ENCODE results near the gene CPNE9.

Gene CPNE9, protein sequence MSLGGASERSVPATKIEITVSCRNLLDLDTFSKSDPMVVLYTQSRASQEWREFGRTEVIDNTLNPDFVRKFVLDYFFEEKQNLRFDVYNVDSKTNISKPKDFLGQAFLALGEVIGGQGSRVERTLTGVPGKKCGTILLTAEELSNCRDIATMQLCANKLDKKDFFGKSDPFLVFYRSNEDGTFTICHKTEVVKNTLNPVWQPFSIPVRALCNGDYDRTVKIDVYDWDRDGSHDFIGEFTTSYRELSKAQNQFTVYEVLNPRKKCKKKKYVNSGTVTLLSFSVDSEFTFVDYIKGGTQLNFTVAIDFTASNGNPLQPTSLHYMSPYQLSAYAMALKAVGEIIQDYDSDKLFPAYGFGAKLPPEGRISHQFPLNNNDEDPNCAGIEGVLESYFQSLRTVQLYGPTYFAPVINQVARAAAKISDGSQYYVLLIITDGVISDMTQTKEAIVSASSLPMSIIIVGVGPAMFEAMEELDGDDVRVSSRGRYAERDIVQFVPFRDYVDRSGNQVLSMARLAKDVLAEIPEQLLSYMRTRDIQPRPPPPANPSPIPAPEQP

DNA sequence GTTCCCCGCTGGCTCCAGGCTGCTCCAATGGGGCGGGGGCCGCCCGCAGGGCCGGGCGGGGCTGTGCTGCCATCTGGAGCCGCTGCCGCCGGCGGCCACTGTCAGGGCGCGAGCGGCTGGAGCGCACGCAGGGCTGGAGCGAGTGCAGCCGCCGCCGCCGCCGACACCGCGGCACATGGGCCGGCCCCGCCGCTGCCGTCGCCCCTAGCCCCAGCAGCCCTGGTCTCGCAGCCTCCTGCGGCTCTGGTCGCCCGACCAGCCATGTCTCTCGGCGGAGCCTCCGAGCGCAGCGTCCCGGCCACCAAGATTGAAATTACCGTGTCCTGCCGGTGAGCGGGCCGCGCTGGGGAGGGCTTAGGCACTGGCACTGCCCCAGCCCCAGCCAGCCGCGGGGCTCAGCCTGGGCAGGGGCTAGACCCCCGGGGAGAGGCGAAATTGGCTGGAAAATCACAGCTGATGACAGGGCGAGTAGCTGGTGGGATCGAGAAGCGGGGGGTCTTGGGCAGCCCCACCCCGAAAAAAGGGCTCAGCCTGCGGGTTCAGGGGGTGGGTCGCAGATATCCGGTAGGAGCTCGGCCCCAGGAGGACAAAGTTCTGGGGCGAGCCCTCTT is at the start of gene CPNE9:
Gene CPNE9 (plus strand): TSS at position 98 of the 611 bp plus-strand sequence. CDS start 164 bp downstream, at position 262.
- DNase-seq = peak; percentile 69

DNA sequence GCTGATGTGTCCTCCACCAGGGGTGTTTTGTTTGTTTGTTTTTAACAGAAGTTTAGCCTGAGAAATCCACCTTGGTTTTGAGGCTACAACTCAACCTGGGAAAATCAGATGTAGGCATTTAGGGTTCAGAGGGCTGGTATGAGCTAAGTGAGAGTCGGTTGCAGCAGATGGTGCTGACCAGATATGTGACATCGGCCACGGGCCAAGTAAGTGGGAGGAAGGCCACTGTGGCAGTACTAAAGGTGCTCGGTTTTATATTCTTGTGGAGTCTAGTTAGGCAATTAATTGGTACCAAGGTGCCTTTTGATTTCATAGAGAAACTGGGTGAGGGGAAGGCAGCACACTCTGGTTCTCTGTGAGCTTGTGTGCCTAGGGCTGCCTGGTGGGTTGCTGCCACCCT is 43.8 kb upstream of the CPNE9 start:
- no peak for DNase-seq

DNA sequence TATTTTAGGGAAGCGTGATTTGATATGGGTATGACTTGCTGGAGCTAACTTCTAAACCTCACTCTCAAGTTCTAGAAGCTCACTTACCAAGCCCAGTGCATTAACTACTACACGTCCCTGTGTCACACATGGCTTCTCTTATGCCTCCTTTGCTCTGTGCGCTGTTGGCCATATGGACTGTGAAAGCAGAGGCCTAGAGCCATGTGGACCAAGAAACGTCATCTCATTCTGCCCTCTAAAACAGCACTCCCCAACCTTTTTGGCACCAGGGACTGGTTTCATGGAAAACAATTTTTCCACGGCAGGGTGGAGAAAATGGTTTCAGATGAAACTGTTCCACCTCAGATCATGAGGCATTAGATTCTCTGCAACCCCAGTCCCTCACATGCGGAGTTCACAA is 42.7 kb upstream of the CPNE9 start:
- no peak for DNase-seq

GRCh38 chr3:9664119-9664751 is 39.4 kb upstream of the CPNE9 start:
- DNase-seq = no peak

- no peak for DNase-seq
Measured at GRCh38 chr3:9666704-9667445, 36.8 kb upstream of the CPNE9 start.

DNA sequence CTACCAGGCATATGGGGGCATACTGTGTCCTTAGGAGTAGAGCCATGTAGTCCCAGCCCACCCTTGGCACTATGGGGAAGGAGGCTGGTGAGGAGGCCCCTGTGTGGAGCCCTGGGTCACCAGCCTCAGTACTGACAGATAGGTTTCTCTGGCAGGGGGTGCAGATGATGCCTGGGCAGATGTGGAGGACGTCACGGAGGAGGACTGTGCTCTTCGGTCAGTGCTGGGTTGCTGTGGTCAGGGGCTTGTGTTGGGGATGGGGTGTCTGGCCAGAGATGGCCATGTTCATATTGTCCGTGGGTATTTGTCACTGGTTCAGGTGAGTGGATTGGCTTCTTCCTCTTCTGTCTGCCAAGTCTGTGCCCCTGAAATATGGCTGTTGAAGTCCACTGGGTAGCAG is 34.4 kb upstream of the CPNE9 start:
- no peak for DNase-seq

DNA sequence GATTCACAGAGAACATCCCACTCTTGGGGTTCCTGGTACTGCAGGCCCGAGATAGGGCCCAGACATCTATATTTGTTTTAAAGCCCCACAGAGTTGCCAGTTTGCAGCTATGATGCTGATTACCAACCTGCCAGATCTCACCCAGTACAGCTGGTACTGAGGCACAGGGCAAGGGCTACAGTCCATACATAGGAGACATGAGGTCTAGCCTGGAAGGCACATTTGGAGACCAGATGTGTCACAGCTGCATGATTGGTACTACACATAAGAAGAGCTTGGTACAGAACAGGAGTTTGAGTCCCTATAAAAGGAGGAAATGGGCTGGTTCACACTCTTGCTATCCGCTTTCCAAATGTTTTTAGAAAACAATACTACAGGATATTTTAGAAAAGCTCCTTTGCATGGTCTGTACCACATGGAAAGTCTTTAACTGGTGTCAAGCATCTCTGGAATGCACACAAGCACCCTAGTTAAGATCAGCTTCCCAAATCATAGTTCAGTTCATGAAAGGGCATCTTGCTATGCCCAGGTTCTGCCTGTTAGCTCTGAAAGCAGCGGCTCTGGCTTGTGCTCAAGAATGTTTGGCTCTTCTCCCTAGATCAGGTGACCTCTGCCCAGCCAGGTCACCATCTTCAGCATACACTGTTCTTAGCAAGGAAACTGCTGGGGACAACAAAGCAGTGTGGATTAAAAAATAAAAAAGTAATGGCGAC is 33.8 kb upstream of the CPNE9 start:
- no peak for DNase-seq

GRCh38 chr3:9673082-9673481 is 30.6 kb upstream of the CPNE9 start:
- no peak for DNase-seq

- no peak for DNase-seq
Measured at GRCh38 chr3:9673752-9674151, 29.9 kb upstream of the CPNE9 start.

GRCh38 chr3:9675736-9676290 is 27.8 kb upstream of the CPNE9 start:
- DNase-seq = no peak

DNA sequence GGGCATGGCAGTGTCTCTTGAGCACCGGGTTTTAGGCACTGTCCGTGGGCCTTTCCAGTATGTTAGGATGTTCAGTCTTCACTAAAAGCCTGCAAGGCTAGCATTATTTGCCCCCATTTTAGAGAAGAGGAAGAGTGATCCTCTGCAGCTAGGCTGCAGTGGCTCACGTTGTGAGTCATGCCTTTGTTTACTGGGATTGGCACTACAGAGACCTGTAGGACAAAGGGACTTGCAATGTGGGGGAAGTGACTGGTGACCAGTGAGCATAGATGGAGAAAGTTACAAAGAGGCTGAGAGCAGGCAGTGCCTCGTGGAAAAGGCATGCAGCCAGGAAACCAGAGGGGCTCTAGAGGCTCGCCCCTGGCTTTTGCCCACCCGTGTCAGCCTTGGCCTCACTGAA is 26.8 kb upstream of the CPNE9 start:
- DNase-seq = no peak

GRCh38 chr3:9678493-9678892 is 25.1 kb upstream of the CPNE9 start:
- no peak for DNase-seq

- DNase-seq = no peak
Measured at GRCh38 chr3:9679476-9680080, 24.1 kb upstream of the CPNE9 start.

DNA sequence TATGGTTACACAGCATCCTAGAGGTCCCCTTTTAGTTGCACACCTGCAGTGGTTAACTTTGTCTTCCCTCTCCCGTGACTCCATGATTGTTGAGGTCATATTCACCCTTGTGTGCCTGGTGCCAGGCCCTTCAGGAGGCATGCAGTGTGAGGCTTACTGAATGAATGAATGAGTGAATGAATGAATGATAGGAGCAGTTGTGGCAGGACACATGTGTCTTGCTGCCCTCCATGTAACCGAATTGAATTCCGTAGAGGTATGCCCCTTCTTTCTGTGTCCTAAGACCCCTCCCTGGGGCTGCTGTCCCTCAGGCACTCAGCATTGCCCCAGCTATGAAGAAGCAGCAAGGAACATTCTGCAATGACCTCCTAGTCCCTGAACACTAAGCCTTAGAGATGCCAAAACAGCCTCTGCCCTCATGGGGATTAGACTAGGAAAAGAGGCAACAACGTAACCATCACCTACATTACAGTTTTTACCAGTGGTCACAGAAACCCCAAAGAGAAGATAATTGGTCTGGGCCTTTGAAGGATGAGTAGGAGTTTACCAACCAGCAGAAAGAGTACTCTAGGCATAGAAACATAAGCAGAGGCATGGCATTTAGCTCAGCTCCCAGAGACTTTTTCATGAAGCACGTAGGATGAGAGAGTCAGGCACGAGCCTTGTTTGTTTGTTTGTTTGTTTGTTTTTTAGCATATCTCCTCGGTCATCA is 22.5 kb upstream of the CPNE9 start:
- no peak for DNase-seq

DNA sequence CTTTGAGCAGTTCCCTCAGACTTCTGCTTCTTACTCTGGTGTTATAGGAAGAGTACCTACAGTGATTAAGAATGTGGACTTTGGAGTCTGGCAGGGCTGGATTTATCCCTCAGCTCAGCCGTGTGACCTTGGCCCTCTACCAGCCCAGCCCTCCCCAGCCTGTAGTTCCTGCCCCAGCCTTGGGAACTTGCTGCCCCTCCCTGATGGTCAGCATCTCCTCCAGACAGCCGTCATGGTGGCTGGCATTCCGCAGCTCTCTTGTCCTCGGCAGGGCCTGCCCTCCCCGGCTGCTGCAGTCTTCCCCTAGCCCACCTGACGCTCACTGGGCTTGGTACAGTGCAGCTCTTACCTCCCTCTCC is 21.9 kb upstream of the CPNE9 start:
- DNase-seq = no peak

DNA sequence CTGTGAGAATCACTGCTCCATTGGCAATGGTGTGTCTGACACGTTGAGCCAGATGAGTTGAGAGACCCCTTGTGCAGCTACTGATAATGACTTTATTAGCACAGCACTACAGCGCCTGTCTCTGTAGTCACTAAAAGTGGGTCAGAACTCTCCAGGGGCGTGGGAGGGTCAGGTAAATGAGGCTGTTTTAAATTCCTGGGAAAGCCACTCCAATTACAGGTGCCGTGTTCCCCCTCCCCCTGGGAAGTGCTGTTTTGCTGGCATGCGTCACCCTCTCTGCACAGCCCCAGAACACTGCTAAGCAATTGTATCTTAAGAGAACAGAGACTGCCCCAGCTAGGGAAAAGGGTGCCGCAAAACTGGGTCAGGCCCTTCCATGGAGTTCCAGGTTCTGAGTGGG is 21.5 kb upstream of the CPNE9 start:
- no peak for DNase-seq

DNA sequence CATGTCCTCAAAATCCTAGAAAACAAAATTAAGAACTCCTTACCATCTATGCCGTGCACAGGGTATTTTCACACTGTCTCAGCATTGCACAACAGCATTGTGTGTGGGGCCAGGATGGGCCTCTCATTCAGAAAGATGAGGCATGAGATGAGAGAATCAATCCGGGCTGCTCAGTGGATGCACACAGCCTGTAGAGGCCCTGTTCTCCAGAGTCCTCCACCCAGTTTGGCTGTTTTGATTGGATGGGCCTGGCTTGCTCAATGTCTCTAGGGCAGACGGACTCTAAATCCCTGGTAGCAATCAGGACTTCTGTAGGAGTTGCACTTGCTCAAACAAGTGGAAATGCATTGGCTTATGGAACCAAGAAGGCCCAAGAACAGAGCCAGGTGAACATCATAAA is 20.2 kb upstream of the CPNE9 start:
- DNase-seq = no peak

DNA sequence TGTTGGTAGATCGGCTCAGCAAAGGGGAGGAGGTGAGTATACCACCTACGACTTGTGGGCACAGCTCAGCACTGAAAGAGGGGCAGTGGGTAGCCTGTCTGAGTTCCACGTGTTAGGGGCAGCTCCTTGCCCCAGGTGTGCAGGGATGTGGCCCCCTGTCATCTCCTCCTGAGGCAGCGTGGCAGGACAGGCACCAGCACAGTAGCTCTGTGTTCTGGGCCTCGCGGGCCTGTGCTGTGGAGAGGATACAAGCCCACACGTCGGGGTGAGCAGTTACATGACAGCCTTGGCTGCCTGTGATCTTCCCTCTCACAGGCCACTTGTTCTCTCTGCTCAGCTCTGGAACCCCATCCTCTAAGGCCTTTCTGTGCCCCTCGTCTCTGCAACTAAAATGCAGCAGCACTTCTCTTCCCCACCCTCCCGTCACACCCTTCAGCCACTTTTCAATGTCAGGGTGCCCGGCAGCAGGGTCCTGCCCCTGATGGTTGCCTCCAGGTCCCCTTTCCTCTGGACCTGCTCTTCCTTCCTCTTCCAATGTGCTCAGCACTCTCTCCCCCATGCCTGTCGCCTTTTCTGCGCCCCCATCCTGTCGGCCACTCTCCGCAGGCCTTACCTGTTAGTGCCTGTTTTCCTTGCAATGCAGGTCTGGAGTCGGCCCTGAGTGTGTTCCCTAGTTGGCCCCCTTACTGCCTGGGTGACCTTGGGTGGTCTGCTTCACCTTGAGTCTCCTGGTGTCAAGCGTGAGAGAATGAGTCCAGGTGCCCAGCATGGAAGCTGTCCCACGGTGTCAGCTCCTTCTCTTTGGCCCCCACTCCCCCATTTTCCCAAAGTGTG is 18.2 kb upstream of the CPNE9 start:
- no peak for DNase-seq

DNA sequence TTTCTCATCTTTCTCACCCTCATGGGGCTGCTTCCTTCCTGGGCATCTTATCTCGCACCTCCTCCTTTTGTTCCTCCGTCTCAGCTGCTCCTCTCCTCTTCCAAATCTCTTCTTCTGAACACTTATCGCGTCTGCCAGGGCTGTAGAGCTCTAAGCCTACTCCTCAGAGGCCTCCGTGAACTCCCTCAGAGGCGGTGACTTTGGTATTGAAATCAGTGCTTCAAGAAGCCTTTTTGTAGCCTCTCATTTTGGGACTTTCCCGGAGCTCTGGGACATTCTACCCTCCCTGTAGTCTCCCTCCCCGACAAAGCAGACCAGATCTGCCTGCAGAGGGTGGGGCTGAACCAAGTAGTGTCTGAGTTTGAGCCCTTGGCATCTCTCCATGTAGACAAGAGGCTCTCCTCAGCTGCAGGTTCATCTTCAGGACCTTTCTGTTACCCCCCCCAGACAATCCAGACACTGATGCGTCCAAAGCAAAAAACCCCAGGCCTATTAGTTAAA is 17.5 kb upstream of the CPNE9 start:
- DNase-seq = no peak

DNA sequence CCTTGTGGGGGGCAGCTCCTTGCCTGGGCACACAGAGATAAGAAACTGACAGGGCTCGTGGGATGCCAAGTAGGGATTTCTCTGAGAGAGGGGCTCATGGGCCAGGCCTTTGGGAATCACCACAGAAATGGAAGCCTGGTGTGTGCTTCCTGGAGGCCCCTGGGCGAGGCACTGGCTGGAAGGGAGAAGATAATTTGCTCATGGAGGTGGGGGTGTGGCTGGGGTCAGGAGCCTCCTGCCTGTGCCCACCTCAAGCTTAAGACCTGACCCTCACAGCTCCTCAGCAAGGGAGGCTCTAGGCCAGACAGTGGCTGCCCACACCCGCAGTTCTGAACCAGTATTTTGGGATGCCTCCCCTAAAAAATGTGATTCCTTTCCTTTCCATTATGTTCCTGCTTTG is 16.9 kb upstream of the CPNE9 start:
- no peak for DNase-seq
